Right kidney (tissue), 1 donor: ENCODE results near the gene MESD.

Source experiments
- DNase-seq: peaks from one replicate; pipeline ENCODE4 v3.0.0-alpha.2; 2016

MESD gene

DNA sequence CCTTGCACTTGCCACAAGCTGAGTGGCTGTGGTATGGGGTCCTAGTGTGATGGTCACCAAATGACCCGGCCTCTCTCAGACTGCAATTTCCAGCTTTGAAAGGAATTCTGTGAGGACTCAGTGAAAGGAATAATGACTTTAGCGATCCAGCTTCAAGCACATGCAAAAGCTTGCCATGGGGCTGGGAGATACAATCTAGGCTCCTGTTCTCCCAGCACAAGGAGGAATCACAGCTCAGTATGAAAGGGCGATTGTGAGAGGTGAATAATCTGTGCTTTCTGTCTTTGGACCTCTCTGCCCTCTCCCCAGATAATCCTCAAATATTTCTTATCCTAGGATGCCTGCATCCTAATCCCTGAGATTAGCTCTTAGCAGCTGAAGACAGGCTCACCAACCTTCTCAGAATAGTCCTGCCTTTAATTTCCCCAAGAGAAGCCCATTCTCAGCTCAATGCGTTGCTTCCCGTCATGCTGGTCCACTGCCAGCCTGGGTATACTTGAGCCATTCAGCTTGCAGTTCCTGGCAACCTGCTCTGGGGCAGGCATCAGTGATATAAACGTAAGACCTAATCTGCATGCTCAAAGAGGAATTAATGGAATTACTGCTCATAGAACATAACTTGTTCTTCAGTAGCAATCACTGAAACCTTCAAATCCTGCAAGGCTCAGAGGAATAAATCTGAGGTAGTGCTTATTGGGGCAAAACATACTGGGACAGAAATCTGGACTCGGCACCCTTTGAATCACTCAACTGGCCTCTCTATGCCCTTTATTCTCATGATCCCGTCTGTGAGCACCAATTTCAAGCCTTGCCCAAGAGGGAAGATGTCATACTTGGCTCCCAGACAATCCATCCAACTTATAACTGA, 26.2 kb upstream of the MESD start:
- DNase-seq: no peak

GRCh38 chr15:81014446-81015093, 25.0 kb upstream of the MESD start:
- DNase-seq: no peak

DNA sequence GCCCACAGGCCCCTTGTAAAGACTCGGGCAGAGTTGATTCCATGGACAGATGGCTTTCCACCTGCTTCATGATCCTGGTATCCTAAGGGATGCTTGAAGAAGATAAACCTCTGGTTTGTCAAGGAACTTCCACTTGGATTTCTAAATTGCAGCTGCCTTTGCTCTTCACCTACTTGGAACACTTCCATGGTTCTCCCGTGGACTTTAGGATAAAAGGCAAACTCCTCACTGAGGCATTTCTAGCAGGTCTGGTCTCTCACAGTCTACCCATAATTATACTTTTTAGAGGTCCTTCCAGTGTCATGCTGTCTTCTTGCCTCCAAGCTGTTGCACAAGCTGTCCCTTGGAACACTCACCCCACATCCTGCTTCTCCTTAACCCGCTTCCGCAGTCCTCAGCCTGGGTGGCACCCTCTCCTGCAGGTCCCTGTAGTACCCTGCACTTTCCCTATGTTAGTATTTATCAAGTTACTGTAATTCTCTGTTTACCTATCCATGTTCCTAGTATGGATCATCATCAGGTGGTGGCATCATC, 23.8 kb upstream of the MESD start:
- DNase-seq: no peak

DNA sequence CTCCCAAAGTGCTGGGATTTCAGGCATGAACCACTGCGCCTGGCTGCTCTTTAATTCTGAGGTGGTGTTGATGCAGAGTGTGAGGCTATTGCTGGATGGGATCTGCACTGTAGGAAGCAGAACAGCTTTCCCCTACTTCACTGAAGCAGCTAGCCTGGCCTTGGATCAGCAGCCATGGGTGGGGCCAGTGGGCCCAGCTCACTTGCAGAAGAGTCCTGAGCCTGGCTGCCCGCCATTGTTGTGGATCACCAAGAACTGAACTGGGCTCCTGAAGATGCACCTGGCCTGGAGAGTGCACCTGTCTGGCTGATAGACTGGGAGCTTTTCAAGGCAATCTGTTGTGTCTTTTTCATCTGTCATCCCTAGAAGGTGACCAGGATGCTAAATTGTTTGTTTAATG, 23.0 kb upstream of the MESD start:
- no peak for DNase-seq

- DNase-seq: no peak
These were observed 22.0 kb upstream of the MESD start for GRCh38 chr15:81011593-81011992.

DNA sequence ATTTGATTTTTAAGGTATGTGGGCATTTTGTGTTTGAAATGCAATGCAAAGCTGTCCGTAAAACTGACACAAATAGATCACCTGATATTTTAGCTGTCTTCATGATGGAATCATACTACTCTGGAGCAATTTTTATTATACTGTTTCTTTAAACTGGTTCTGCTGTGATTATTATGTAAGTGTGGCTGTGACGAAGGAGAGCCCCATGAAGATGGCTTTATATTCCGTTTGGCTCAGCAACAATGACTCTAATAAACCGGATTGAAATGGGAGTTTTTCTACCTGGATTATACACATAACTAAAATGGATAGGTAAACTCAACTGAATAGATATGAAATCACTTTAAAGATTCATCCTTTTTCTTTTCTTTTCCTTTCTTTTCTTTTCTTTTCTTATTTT, 20.5 kb upstream of the MESD start:
- DNase-seq: no peak

- no peak for DNase-seq
These were observed 18.7 kb upstream of the MESD start for GRCh38 chr15:81008312-81008711.

DNA sequence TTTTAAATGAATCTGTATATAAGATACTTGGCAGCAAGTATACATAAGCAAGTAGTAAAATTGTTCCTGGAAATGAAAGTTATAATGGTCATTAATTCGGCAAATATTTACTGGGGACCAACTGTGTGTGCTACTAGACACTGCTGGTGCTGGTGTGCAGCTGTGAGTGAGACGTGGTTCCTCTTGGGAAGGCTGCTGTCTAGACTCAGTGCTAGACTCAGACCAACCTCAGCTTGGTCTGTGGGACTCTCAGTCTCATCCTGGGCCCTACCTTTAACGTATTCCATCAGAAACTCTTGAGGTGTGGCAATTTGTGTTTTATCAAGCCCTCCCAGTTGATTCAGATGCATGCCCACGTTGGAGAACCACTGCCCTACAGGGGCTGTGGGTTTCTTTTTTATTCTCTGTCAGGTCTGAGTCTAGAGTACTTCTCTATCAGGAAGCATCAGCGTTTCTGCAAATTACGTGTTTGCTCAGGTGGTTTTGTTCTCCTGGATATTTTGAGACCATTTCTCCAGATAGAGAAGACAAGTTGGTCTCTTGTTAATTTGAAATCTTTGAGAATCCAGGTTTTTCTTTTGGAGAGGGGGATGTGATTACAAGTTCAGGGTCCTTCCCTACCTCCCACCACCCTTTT, 17.9 kb upstream of the MESD start:
- no peak for DNase-seq

GRCh38 chr15:81006124-81006523, 16.5 kb upstream of the MESD start:
- DNase-seq: no peak

DNA sequence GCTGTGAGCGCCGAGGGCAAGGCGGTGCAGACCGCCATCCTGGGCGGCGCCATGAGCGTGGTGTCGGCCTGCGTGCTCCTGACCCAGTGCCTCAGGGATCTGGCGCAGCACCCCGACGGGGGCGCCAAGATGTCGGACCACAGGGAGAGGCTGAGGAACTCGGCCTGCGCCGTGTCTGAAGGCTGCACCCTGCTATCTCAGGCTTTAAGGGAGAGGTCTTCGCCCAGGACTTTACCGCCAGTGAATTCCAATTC, 13.4 kb upstream of the MESD start:
- DNase-seq: no peak

GRCh38 chr15:81002331-81003096, 12.9 kb upstream of the MESD start:
- peak; percentile 66 for DNase-seq

DNA sequence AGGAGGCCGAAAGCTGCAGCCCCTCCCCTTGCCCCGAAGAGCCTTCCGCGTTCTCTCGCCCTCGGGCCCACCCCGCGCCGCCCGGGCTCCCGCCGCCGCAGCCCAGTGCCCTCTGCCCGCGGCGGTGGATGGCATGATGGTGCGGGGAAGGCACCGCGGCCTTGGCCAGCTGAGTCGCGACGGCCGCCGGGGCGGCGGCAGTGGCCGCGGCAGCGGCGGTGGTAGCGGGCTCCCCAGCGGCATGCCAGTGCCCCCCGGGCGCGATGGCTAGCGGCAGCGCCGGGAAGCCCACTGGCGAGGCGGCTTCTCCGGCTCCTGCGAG, 12.4 kb upstream of the MESD start:
- no peak for DNase-seq

- peak; percentile 87 for DNase-seq
These were observed 11.8 kb upstream of the MESD start for GRCh38 chr15:81001152-81002008.

- DNase-seq: peak; percentile 97
These were observed 11.1 kb upstream of the MESD start, which contains the start of gene TLNRD1 for GRCh38 chr15:81000624-81001151. TSS of gene TLNRD1 (plus strand) at chr15:81000923. CDS start at chr15:81002272, 1,349 bp downstream.

DNA sequence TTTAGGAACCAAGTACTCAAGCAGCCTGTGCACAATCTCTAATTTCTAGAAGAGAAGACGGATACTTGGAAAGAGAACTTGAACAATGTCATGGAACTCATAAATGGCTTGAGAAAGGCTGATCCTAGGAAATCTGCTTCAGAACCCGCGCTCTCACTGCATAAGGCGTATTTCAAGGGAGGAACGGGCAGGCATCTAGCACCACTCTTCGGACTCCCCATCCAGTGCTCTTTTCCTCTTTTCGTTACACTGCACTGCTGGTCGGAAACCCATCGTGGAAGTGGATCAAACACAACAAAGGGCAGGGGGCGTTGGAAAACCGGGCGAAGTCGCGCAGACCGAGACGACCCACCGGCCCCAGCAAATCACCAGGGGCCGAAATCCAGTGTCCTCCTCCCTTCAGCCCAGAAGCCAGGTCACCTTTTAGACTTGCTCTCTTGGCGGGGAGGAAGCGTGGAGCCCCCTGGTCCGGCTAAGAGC, 10.6 kb upstream of the MESD start:
- DNase-seq: peak; percentile 91

GRCh38 chr15:80999623-81000036, 10.0 kb upstream of the MESD start:
- DNase-seq: no peak

GRCh38 chr15:80998251-80998650, 8.6 kb upstream of the MESD start:
- no peak for DNase-seq

DNA sequence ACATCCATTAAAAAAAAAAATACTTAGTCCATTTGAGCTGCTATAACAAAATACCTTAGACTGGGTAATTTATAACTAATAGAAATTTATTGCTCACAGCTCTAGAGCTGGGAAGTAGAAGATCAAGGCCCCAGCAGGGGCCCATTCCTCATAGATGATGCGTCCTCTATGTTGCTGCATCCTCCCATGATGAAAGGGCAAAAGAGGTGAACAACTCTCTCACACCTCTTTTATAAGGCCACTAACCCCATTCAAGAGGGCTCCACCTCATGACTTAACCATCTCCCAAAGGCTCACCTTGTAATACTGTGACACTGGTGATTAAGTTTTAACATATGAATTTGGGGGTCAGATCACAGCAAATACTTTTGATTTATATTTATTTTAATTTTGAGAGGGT, 8.1 kb upstream of the MESD start:
- no peak for DNase-seq

DNA sequence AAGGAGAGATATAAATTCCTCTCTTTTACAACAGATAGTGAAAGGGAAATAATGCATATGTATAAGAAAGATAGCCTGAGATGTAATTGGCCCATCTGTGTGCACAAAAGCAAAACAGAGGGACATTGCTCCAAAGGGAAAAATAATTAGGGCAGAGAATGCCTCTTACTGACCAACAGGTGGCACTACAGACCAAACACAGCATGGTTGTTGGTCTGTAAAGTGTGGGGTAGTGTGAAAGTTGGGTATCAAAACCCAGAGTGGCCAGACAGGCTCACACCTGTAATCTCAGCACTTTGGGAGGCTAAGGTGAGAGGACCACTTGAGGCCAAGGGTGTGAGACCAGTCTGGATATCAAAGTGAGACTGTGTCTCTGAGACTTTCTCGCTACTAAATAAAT, 6.6 kb upstream of the MESD start:
- DNase-seq: no peak

GRCh38 chr15:80992441-80992840, 2.8 kb upstream of the MESD start:
- DNase-seq: no peak

- no peak for DNase-seq
These were observed 2.4 kb upstream of the MESD start for GRCh38 chr15:80992006-80992405.
